NCI-H748 (cell line): Measurements from ENCODE around the gene ZMYM3.
"Not testable (repeated sequence)": the region's sequence is repeated elsewhere in the genome, so short reads cannot be mapped to it uniquely, and the experiment has no call there.

Source experiments
- DNase-seq: peaks from one replicate; lab custom pipeline; 2025; ENCODE audit not compliant: unreplicated experiment; lab: John Stamatoyannopoulos, UW

The ZMYM3 gene

GRCh38 chrX:71254092-71254963, at the start of gene ZMYM3:
TSS of gene ZMYM3 (minus strand) at chrX:71254140. CDS start at chrX:71253255, 885 bp downstream.
- peak; percentile 89 for DNase-seq

- DNase-seq, result no peak
These were observed 48.7 kb upstream of the ZMYM3 start for GRCh38 chrX:71302461-71303213.

- no peak for DNase-seq
These were observed 47.4 kb upstream of the ZMYM3 start, which contains the start of gene ITGB1BP2 for GRCh38 chrX:71301195-71301924. TSS of gene ITGB1BP2 (plus strand) at chrX:71301750. CDS start at chrX:71301807, 57 bp downstream.

GRCh38 chrX:71300495-71300894, 46.6 kb upstream of the ZMYM3 start:
- DNase-seq, result not testable (repeated sequence)

GRCh38 chrX:71300064-71300463, 46.1 kb upstream of the ZMYM3 start:
- DNase-seq, result not testable (repeated sequence)

GRCh38 chrX:71298119-71298518, 44.2 kb upstream of the ZMYM3 start:
- no peak for DNase-seq

DNA sequence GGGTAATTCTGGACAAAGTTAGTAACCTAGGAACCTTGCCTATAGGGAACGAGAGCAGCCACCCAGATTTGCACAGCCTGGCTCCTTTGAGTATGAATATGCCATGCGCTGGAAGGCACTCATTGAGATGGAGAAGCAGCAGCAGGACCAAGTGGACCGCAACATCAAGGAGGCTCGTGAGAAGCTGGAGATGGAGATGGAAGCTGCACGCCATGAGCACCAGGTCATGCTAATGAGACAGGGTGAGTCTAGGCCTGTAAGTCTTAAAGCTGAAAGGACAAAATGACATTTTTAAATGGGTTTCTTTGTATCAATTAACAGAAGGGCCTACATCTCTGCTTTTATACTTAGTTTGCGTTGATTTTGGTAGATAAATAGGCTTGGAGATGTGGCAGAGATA, 42.9 kb upstream of the ZMYM3 start:
- DNase-seq, result no peak

DNA sequence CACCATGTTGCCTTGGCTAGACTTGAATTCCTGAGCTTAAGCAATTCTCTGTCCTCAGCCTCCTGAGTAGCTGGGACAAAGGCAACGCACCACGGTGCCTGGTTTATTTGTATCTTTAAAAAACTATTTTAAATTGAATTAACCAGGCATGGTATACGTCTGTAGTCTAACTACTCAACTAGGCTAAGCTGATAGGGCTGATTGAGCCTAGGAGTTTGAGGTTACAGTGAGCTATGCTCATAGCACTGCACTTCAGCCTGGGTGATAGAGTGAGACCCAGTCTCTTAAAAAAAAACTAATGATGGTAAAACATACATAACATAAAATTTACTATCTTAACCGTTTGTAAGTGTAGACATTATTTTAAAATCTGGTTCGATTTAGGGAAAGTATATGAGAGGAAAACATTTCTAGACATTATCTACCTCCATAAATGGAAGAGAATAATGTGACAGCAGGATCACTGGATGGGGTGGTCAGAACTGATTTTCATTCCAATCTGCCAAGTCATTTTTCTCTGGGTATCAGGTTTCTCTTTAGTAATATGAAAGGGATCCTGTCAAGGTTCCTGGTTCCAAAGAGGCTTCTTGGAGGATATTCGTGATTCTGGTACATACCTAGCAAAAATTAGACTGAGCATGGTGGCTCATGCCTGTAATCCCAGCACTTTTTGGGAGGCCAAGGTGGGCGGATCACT, 38.9 kb upstream of the ZMYM3 start:
- no peak for DNase-seq

GRCh38 chrX:71291381-71291780, 37.4 kb upstream of the ZMYM3 start:
- DNase-seq, result no peak

DNA sequence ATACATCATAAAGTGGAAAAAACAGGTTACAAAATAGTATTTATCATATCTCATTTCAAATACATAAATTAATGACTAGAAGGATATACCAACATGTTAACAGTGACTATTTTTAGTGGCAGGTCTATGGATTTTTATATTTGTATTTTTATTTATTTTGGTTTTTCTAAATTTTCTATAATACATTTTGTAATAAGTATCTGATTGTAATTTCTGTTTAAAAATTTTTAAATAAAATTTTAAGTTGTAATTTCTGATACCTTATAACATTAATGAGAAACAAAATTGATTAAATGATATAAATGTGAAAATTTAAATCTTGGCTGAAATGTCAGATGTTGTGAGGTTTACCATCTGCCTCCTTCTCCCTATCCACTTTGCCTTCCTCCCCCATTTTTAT, 32.0 kb upstream of the ZMYM3 start:
- no peak for DNase-seq

- DNase-seq, result peak; percentile 100
These were observed 29.6 kb upstream of the ZMYM3 start, which contains the start of gene NONO for GRCh38 chrX:71283403-71284143. TSS of gene NONO (plus strand) at chrX:71283635. CDS start at chrX:71290638, 7,003 bp downstream.

GRCh38 chrX:71282514-71283402, 28.8 kb upstream of the ZMYM3 start:
- DNase-seq, result peak; percentile 73

- DNase-seq, result not testable (repeated sequence)
These were observed 27.4 kb upstream of the ZMYM3 start for GRCh38 chrX:71281300-71281699.

DNA sequence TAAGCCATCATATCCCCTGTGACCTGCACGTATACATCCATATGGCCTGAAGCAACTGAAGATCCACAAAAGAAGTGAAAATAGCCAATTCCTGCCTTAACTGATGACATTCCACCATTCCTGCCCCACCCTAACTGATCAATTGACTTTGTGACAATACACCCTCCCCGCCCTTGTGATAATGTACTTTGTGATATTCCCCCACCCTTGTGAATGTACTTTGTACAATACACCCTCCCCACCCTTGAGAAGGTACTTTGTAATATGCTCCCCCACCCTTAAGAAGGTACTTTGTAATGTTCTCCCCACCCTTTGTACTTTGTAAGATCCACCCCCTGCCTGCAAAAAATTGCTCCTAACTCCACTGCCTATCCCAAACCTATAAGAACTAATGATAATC, 18.4 kb upstream of the ZMYM3 start:
- DNase-seq, result not testable (repeated sequence)

- no peak for DNase-seq
These were observed 16.0 kb upstream of the ZMYM3 start for GRCh38 chrX:71269801-71270395.

- DNase-seq, result not testable (repeated sequence)
These were observed 14.7 kb upstream of the ZMYM3 start for GRCh38 chrX:71268624-71269023.

GRCh38 chrX:71256856-71257255, 2.9 kb upstream of the ZMYM3 start:
- no peak for DNase-seq

DNA sequence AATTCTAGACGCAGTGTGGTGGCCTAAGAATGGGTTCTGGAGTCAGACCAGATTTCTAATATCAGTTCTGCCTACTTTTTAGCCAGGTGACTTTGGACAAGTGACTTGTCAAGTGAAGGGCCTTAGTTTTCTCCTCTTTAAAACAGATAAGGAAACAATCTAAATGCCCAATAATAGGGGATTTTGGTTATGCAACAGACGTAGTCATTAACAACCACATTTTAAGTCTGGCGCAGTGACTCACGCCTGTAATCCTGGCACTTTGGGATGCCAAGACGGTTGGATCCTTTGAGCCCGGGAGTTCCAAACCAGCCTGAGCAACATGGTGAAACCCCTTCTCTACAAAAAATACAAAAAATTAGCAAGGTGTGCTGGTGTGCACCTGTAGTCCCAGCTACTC, 2.1 kb upstream of the ZMYM3 start:
- DNase-seq, result no peak
